Hepatocyte (in vitro differentiated cells): ENCODE data around the gene CXorf65.

Experiments
- EZH2phosphoT487 ChIP-seq: fragments of 200-600 bp; sonication (generic); IDR thresholded peaks from one replicate; pipeline ENCODE4 v1.6.1; 2018; ENCODE audit warnings: antibody characterized with exemption, mild to moderate bottlenecking, low read depth, moderate library complexity; ENCODE audit not compliant: unreplicated experiment, severe bottlenecking
- TF ChIP-seq, protein P1 (sequence below): fragments of 200-600 bp; sonication (generic); IDR thresholded peaks from 2 replicates; pipeline ENCODE4 v1.5.1; 2016; ENCODE audit warnings: antibody characterized with exemption, mild to moderate bottlenecking; ENCODE audit not compliant: poor library complexity

DNA sequence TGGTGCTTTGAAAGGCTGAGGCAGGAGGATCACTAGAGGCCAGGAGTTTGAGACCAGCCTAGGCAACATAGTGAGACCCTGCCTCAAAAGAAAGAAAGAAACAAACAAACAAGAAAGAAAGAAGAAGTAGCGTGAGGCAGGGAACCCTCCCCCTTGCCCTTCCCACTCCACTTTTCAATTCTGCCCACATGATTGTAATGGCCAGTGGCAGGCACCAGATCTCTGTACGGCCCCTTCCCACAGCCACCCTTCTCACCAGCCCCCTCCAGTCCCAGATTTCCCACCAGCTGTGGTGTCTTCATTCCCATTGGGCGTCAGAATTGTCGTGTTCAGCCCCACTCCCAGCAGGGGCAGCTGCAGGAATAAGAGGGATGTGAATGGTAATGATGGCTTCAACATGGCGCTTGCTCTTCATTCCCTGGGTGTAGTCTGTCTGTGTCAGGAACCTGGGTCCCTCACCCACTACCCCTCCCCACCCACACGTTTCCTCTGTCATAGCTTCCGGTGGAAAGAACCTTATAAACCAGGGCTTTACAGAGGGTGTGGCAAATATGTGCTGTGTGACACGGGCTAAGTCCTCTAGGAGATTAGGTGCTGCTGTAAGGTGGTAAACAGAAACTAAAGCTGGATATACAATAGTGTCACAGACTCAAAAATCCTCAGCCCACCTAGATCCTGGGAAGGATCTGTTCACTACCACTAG is 4.8 kb upstream of the CXorf65 start, which contains the start of gene IL2RG:
- TF ChIP-seq, protein P1, sequence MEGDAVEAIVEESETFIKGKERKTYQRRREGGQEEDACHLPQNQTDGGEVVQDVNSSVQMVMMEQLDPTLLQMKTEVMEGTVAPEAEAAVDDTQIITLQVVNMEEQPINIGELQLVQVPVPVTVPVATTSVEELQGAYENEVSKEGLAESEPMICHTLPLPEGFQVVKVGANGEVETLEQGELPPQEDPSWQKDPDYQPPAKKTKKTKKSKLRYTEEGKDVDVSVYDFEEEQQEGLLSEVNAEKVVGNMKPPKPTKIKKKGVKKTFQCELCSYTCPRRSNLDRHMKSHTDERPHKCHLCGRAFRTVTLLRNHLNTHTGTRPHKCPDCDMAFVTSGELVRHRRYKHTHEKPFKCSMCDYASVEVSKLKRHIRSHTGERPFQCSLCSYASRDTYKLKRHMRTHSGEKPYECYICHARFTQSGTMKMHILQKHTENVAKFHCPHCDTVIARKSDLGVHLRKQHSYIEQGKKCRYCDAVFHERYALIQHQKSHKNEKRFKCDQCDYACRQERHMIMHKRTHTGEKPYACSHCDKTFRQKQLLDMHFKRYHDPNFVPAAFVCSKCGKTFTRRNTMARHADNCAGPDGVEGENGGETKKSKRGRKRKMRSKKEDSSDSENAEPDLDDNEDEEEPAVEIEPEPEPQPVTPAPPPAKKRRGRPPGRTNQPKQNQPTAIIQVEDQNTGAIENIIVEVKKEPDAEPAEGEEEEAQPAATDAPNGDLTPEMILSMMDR, result no peak
- TF ChIP-seq EZH2phosphoT487, result no peak
